WTC11 (cell line): ENCODE results near the gene LAPTM5. TPM values are rescaled to one million over a fixed set of nuclear protein-coding genes. Genes with fewer than 3 reads are reported as not detected.

Experiments used
- ATAC-seq: fragments of 200-7000 bp; cut with Tn5 transposase; 2 replicates; pipeline ENCODE4 v1.10.0; 2021; ENCODE audit warnings: mild to moderate bottlenecking, moderate library complexity
- CTCF ChIA-PET: fragments of 300-600 bp; sonication (Branson Sonifier 250); formaldehyde crosslinking; loops from one replicate; lab custom pipeline; 2021; ENCODE audit warnings: antibody characterized with exemption; lab: Charles Lee
- POLR2A ChIA-PET: fragments of 350-600 bp; sonication (Branson Sonifier 250); formaldehyde crosslinking; loops from one replicate; lab custom pipeline; 2021; ENCODE audit warnings: antibody characterized with exemption; lab: Charles Lee
- DNase-seq: peaks from one replicate; pipeline ENCODE4 v3.0.0; 2021; ENCODE audit warnings: low spot score
- H3K27ac Mint-ChIP-seq: 2 replicates; pipeline ENCODE4 v1.8.0; 2021; ENCODE audit warnings: mixed read lengths
- H3K27me3 Mint-ChIP-seq: 2 replicates; pipeline ENCODE4 v1.8.0; 2021; ENCODE audit warnings: low read depth, mild to moderate bottlenecking, moderate library complexity, mixed read lengths
- H3K36me3 Mint-ChIP-seq: 2 replicates; pipeline ENCODE4 v1.8.0; 2021; ENCODE audit warnings: mixed read lengths
- H3K4me1 Mint-ChIP-seq: 2 replicates; pipeline ENCODE4 v1.8.0; 2022; ENCODE audit warnings: mixed read lengths
- H3K4me3 Mint-ChIP-seq: 2 replicates; pipeline ENCODE4 v1.8.0; 2021; ENCODE audit warnings: mild to moderate bottlenecking, moderate library complexity, mixed read lengths
- H3K9me3 Mint-ChIP-seq: 2 replicates; pipeline ENCODE4 v1.8.0; 2021; ENCODE audit warnings: mixed read lengths
- AFF4 ChIP-seq: sonication (generic); formaldehyde crosslinking; IDR thresholded peaks from 2 replicates; pipeline ENCODE4 v1.8.1; 2023; ENCODE audit warnings: mild to moderate bottlenecking, missing genetic modification reagents, borderline replicate concordance
- AR ChIP-seq: fragments of 250-450 bp; sonication (Bioruptor Pico); IDR thresholded peaks from 2 replicates; pipeline ENCODE4 v1.9.0; 2021; ENCODE audit warnings: mild to moderate bottlenecking
- ATF6 ChIP-seq: sonication (generic); formaldehyde crosslinking; IDR thresholded peaks from 2 replicates; pipeline ENCODE4 v1.8.1; 2023; ENCODE audit warnings: mild to moderate bottlenecking, missing genetic modification reagents
- CDX4 ChIP-seq: fragments of 250-450 bp; sonication (Bioruptor Pico); IDR thresholded peaks from 2 replicates; pipeline ENCODE4 v1.9.0; 2021; ENCODE audit warnings: moderate library complexity, mild to moderate bottlenecking, inconsistent platforms, borderline replicate concordance
- CTCF ChIP-seq: fragments of 200-600 bp; IDR thresholded peaks from 2 replicates; pipeline ENCODE4 v1.8.0; 2022; ENCODE audit warnings: antibody characterized with exemption
- EMX1 ChIP-seq: fragments of 250-450 bp; sonication (Bioruptor Pico); IDR thresholded peaks from 2 replicates; pipeline ENCODE4 v1.8.0; 2021; ENCODE audit warnings: mild to moderate bottlenecking
- FOXJ3 ChIP-seq: sonication (generic); formaldehyde crosslinking; IDR thresholded peaks from 2 replicates; pipeline ENCODE4 v1.9.0; 2021; ENCODE audit warnings: missing genetic modification reagents, mild to moderate bottlenecking, borderline replicate concordance
- FOXP1 ChIP-seq: sonication (generic); formaldehyde crosslinking; IDR thresholded peaks from 2 replicates; pipeline ENCODE4 v1.8.0; 2022; ENCODE audit warnings: missing genetic modification reagents, mild to moderate bottlenecking, moderate library complexity, borderline replicate concordance
- JUN ChIP-seq: sonication (generic); formaldehyde crosslinking; IDR thresholded peaks from 2 replicates; pipeline ENCODE4 v1.8.0; 2023; ENCODE audit warnings: mild to moderate bottlenecking, missing genetic modification reagents
- ZBTB43 ChIP-seq: sonication (generic); formaldehyde crosslinking; IDR thresholded peaks from 2 replicates; pipeline ENCODE4 v1.8.1; 2023; ENCODE audit warnings: mild to moderate bottlenecking, missing genetic modification reagents
- ZNF317 ChIP-seq: sonication (generic); formaldehyde crosslinking; IDR thresholded peaks from 2 replicates; pipeline ENCODE4 v1.8.1; 2023; ENCODE audit warnings: low read depth, mild to moderate bottlenecking, moderate library complexity, missing genetic modification reagents, borderline replicate concordance
- ZNF396 ChIP-seq: fragments of 250-450 bp; sonication (Bioruptor Pico); IDR thresholded peaks from 2 replicates; pipeline ENCODE4 v1.8.0; 2021; ENCODE audit warnings: mild to moderate bottlenecking, moderate library complexity, borderline replicate concordance
- ZNF512 ChIP-seq: sonication (generic); formaldehyde crosslinking; IDR thresholded peaks from 2 replicates; pipeline ENCODE4 v1.8.1; 2022; ENCODE audit warnings: missing genetic modification reagents, borderline replicate concordance
- total RNA-seq: library from RNA; stranded (reverse); gene quantifications from 3 replicates; pipeline ENCODE4 v1.2.3, GENCODE V29; 2021

LAPTM5 gene
- total RNA-seq, 1 experiment from 2014 or later, result 1.3 TPM

- TF ChIP-seq EMX1, result no peak
- TF ChIP-seq, all 79 proteins: peak for 0
Measured at GRCh38 chr1:30731109-30731805, 26.3 kb downstream of the LAPTM5 start (continued).

- DNase-seq, result no peak
- H3K27me3 Mint-ChIP-seq, result no peaks in the 10 kb centered on the region
- no peak for ATAC-seq
- no peaks in the 10 kb centered on the region for H3K9me3 Mint-ChIP-seq
- CTCF ChIA-PET, result interaction anchor here (0.9 to 2.5 kb wide), 10 partner anchors 11 to 190 kb away, joined by 3 to 25 read pairs (median 6); no protein-coding TSS in a partner anchor
- TF ChIP-seq ATF6 (no peak), AFF4 (CRISPR knock-in tag) (no peak), ZNF396 (no peak)
- no peak overlapping the region for H3K27ac Mint-ChIP-seq
- POLR2A ChIA-PET, result no interaction called here
- H3K36me3 Mint-ChIP-seq, result no peaks in the 10 kb centered on the region
- H3K4me1 Mint-ChIP-seq, result peaks cover 26% of the 10 kb centered on the region
- no peak overlapping the region for H3K4me3 Mint-ChIP-seq
Measured at GRCh38 chr1:30730346-30731108, 27.0 kb downstream of the LAPTM5 start.

GRCh38 chr1:30729901-30730300 is 27.7 kb downstream of the LAPTM5 start:
- Mint-ChIP-seq H3K9me3 (no peaks in the 10 kb centered on the region), H3K27me3 (no peaks in the 10 kb centered on the region), H3K36me3 (no peaks in the 10 kb centered on the region), H3K4me1 (peaks cover 26% of the 10 kb centered on the region), H3K27ac (no peak overlapping the region), H3K4me3 (no peak overlapping the region)
- ChIA-PET CTCF (interaction anchor here (0.9 to 2.5 kb wide), 10 partner anchors 10 to 191 kb away, joined by 3 to 25 read pairs (median 6); no protein-coding TSS in a partner anchor), POLR2A (no interaction called here)
- DNase-seq (no peak), ATAC-seq (no peak)
- TF ChIP-seq JUN (no peak), ZNF512 (CRISPR knock-in tag) (no peak), FOXJ3 (CRISPR knock-in tag) (no peak), ZBTB43 (no peak), FOXP1 (no peak), AR (CRISPR knock-in tag) (no peak), ZNF396 (no peak), CTCF (no peak), CDX4 (CRISPR knock-in tag) (no peak), ZNF317 (CRISPR knock-in tag) (no peak)
